Inferior parietal cortex (tissue), 1 donor: Measurements from ENCODE around the gene AMOT.

Experiments used
- DNase-seq: peaks from one replicate; pipeline ENCODE4 v3.0.0-alpha.2; 2016; ENCODE audit errors: extremely low spot score

AMOT gene

GRCh38 chrX:112799425-112799824 is 41.2 kb downstream of the AMOT start:
- DNase-seq = no peak

GRCh38 chrX:112798736-112799135 is 41.9 kb downstream of the AMOT start:
- no peak for DNase-seq

DNA sequence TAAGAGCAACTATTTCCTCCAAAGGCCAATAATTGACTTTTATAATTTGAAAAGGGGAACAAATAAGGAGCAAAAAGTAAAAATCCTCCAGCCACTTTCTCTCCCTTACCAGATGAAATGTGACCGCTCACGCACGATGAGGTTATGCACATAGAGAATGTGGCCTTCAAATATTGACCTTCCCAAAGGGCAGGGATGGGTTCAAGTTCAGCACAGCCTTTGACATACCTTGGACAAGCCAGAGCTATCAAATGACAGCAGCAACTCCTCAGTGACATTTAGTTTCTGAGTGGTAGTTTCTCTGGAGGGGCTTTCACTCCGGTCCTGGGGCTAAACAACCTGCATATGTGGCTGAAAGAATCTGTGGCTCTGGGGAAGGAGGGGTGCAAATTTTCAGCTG is 50.7 kb downstream of the AMOT start:
- no peak for DNase-seq

- no peak for DNase-seq
Measured at GRCh38 chrX:112786076-112786475, 54.6 kb downstream of the AMOT start.

DNA sequence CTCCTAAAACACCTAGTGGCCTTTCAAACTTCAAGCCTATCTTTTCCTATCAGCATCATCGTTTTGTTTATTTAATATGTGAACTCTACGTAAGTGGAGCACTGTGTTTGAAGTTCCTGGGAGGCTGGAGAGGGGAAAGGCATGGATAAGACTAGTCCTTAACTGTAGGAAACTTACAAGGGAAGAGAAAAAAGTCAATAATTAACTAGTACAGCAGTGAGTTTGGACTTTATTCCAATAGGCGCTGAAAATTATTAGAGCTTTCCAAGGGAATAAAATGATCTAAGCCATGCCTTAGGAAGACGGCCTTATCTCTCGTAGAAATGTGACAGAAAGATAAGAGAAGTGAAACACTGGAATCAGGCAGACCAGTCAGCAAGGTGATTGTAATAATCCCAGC is 55.3 kb downstream of the AMOT start:
- no peak for DNase-seq

DNA sequence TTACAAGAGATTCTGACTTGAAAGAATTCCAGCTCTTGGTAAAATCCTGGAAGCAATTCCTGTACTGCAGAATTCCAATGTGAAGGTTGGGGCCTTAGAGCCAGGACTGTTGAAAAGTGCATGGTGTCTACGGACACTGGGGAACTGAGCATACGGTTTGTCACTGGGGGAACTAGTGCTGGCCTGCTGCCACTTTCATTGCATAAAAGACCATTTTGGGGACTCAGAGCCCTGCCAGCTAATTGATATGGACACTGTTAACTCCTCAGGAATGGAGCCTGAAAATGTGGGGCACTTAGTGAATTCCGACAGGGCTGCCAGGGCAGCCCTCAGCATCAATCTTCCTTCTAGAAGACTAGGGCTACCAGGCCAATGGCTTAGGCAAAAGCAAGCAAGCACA is 55.9 kb downstream of the AMOT start:
- DNase-seq = no peak

- DNase-seq = no peak
Measured at GRCh38 chrX:112779139-112779538, 61.5 kb downstream of the AMOT start.

GRCh38 chrX:112774651-112775293 is 65.9 kb downstream of the AMOT start:
- DNase-seq = no peak

- DNase-seq = no peak
Measured at GRCh38 chrX:112774142-112774541, 66.5 kb downstream of the AMOT start.

DNA sequence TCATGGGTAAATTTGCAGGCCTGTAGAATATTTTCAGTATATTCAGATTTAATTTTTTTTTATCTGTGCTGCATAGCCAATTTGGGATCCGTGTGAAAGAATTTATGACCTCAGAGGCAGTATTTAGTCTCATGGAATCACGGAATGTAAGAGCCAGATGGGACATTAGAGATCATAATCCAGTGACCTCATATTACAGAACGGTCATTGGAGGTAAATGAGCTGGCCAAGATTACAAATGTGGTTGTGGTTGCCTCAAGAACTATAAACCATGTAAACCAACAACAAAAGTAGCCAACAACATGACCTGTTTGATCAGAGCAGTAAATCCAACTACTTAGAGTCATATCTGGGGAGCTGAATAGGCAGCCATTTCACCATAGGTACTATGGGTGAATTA is 71.6 kb downstream of the AMOT start:
- DNase-seq = no peak

GRCh38 chrX:112768563-112768962 is 72.1 kb downstream of the AMOT start:
- no peak for DNase-seq

DNA sequence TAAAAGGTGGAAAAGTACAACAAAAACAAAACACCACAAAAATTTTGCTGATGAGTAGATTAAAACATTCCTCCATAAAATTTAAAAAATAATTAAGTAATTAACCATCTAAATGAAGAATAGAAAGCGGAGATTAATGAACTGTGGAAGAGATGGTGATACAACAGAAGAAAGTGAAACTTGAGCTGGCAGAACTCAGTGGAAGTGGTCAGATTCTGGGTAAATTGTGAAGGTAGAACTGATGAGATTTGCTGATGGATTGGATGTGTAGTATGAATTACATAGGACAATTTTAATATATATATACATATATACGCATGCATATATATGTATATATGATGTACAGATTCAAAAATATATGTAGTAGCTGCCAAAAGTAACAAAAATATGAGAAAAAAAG is 73.9 kb downstream of the AMOT start:
- no peak for DNase-seq

- no peak for DNase-seq
Measured at GRCh38 chrX:112761242-112762207, 79.1 kb downstream of the AMOT start.

DNA sequence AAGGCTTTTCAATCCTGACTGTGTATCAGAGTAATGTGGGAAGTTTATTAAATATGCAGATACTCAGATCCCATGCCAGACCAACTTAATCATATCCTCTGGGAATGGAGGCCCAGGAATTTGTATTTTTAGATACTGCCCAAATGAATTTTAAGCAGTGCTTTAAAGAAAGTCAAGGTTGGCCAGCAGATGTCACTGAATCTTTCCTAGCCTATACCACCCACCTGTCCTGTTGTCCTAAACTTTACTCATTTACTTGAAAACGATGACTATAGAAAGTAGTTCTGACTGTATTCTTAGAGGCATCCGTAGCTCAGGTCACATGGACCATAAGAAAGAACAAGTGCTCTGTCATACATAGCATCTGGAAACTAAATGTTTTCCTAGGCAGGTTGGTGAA is 79.9 kb downstream of the AMOT start:
- no peak for DNase-seq

DNA sequence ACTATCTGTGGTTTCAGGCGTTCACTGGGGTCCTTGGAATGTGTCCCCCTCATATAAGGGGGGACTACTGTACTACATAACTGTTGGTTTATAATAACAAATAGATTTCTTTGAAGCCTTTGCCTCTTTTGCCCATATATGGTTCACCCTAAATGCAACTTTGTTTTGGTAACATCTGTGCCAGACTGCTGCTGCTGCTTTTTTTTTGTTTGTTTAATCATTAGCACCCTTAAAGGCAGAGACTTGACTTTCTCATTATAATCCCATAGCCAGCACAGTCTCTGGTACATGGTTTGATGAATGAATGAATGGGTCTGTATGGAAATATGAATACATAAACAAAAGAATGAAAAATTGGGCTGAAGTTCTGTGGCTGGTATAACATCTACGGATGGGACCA is 80.7 kb downstream of the AMOT start:
- DNase-seq = no peak

DNA sequence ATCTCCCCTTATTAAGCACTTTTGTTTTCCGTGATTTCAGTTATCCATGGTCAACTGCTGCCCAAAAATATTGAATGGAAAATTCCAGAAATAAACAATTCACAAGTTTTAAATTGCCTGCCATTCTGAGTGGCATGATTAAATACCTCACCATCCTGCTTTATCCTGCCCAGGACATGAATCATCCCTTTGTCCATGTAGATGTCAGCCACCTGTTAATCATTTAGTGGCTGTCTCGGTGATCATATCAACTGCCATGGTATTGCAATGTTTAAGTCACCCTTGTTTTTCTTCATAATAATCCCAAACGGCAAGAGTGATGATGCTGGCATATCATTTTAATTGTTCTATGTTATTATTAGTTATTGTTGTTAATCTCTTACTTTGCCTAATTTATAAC is 81.1 kb downstream of the AMOT start:
- DNase-seq = no peak

- DNase-seq = no peak
Measured at GRCh38 chrX:112757946-112758345, 82.7 kb downstream of the AMOT start.

GRCh38 chrX:112753116-112753515 is 87.5 kb downstream of the AMOT start:
- no peak for DNase-seq

GRCh38 chrX:112751076-112751475 is 89.6 kb downstream of the AMOT start:
- no peak for DNase-seq

- no peak for DNase-seq
Measured at GRCh38 chrX:112746812-112747595, 93.6 kb downstream of the AMOT start.

- DNase-seq = no peak
Measured at GRCh38 chrX:112738347-112739033, 102.1 kb downstream of the AMOT start.

GRCh38 chrX:112736310-112736709 is 104.3 kb downstream of the AMOT start:
- no peak for DNase-seq
